ENCODE results near the gene METRNL.

DNA sequence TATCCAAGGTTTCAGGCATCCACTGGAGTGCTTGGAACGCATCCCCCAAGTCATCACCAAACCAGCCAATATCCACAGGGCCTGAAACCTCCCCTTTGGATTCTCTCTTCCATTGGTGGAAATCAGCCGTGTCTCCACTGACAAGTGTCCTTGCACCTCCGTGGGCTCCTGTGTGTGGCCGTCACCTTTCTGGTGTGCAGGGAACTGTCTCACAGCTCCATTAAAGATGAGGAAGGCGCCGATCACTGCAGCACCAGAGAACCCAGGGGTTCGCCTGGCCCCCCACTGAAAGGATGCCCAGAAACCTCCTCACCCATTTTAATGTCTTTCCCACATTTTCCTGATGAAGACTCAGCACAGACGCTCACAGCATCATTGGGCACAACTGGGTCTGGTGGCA is 17.8 kb upstream of the METRNL start:
- TF ChIP-seq, protein P1, sequence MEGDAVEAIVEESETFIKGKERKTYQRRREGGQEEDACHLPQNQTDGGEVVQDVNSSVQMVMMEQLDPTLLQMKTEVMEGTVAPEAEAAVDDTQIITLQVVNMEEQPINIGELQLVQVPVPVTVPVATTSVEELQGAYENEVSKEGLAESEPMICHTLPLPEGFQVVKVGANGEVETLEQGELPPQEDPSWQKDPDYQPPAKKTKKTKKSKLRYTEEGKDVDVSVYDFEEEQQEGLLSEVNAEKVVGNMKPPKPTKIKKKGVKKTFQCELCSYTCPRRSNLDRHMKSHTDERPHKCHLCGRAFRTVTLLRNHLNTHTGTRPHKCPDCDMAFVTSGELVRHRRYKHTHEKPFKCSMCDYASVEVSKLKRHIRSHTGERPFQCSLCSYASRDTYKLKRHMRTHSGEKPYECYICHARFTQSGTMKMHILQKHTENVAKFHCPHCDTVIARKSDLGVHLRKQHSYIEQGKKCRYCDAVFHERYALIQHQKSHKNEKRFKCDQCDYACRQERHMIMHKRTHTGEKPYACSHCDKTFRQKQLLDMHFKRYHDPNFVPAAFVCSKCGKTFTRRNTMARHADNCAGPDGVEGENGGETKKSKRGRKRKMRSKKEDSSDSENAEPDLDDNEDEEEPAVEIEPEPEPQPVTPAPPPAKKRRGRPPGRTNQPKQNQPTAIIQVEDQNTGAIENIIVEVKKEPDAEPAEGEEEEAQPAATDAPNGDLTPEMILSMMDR (IDR thresholded peaks at IDR 0.05), result no peak
- TF ChIP-seq POLR2A (IDR thresholded peaks at IDR 0.05), result no peak
